GM19351 (cell line): ENCODE data around the gene HDAC9.

ENCODE experiments used
- ATAC-seq: cut with Tn5 transposase; IDR thresholded peaks from one replicate; pipeline ENCODE4 v1.9.1; 2021; ENCODE audit warnings: mild to moderate bottlenecking, moderate library complexity; ENCODE audit not compliant: unreplicated experiment

Gene HDAC9

DNA sequence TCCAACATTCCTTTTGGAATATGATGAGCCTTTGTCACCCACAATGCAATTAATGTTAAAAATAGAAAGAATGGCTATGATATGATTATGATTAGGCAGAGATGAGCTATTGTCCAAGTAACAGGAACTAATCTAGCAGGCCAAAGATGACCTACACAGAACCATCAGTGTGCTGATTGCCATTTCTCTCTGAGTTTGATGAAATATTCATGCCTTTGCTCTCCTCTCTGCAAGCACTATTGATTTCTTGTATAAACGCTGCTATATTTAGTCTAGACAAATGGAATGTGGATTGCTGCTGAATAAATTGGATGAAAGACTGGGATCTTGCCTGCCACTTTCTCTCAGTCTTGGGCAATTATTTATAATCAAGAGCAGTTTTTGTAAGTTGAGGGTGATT lies 85.4 kb downstream of the HDAC9 start:
- no peak for ATAC-seq

DNA sequence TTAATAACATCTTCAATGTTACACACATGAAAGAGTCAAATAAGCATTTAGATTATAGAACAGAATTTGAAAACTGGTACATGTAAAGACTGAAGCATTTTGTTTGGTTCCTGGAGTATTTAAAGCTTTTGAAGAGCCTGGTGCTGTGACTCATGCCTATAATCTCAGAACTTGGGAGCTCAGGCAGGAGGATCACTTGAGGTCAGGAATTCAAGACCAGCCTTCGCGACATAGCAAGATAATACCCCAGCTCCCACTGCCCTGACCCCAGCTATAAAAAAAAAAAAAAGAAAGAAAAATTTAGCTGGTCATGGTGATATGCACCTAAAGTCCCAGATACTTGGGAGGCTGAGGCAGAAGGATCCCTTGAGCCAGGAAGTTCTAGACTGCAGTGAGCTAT lies 87.8 kb downstream of the HDAC9 start:
- ATAC-seq, result no peak

DNA sequence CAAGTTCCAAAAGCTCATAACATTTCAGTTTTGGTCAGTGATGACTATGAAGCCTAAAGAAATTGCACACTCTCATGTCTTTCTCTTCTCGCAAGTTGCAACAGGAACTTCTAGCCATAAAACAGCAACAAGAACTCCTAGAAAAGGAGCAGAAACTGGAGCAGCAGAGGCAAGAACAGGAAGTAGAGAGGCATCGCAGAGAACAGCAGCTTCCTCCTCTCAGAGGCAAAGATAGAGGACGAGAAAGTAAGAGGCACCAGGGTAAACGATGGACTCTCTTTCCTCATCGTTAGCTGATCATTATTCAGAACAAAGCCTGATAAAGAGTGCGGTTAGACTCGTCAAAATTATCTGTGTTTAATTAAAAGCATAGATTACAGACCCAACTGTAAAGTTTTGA lies 94.7 kb downstream of the HDAC9 start:
- no peak for ATAC-seq

DNA sequence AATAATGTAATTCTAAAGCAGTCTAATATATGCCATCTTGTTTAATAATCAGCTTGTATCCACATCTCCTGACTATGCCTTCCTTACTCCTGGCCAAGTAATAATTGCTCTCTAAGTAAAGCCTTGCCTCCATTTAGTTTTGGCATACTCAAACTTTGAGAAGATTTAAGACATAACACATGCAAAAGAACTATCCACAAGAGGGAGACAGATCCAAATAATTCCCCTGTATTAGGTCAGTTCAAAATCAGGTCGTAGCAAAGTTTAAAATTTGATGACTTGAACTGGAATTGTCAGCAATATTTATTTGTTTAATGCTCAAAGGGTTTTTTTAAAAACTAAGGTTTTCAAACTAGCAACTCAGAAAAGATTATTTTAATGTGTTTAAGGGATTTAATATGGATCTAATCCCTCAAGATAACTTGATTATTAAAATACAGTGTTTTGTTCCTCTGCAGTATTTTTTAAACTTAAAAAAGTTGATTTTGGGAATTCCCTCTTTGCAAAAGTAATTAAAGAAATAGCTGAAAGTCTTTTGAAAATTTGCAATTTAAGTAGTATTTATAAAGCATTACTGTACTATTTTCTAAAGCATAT lies 95.3 kb downstream of the HDAC9 start:
- ATAC-seq, result no peak

DNA sequence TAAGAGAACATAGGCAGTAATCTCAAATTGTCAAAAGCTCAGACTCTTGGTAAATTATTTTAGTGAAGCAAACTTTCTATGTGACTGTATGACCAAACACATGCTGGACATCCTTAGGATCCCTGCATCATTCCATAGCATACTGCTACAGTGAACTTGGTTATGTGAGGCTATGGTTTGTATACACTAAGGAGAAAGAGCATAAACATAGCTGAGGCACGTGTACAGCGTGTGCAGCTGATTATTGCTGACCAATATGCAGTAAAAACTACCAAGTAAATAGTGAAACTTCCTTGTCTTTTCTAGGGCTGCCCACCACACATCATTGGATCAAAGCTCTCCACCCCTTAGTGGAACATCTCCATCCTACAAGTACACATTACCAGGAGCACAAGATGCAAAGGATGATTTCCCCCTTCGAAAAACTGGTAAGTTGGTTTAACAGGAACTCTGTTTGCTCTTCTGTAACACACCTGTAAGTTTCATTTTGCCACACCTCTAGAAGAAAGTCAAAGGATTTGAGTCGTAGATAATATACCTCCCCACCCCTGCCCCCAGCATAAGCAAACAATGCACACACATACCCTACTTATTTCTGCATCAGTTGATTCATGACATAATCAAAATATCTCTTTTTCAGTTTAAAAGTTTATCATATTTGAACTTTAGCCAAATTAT lies 98.2 kb downstream of the HDAC9 start:
- no peak for ATAC-seq

DNA sequence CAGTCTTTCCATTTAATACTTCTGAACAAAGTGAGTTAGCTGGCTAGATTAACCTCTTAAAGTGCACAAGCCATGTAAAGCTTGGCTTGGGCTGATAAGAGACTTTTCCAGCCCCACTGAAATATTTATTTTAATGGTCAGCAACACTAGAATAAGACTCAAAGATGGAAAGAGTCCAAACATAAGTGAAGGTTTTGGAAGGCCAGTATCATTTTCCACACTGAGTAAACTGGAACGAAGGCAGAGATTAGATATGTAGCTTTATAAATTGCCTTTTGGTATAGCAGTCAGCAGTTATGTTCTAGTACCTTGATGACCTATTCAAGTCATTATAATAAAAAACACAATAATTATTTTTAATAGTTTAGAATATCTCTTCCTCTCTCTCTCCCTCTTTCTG lies 102.2 kb downstream of the HDAC9 start:
- no peak for ATAC-seq

DNA sequence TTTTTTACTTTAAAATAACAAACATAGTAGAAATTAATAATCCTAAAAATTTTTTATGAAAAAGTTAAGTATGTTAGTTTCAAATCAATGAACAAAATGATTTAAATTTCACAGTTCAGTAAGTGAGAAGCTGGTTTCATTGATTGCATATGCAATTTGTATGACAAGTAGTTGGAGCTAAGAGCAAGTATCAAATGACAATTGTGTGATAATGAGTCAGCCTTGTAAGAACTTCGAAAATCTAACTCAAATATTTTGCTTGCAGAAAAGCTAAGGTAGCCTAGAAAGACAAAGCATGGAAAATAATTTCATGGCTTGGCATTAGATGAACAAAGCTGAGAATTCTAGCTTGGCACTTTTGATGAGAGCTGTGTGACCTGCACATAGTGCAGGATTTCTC lies 111.5 kb downstream of the HDAC9 start:
- ATAC-seq, result no peak

DNA sequence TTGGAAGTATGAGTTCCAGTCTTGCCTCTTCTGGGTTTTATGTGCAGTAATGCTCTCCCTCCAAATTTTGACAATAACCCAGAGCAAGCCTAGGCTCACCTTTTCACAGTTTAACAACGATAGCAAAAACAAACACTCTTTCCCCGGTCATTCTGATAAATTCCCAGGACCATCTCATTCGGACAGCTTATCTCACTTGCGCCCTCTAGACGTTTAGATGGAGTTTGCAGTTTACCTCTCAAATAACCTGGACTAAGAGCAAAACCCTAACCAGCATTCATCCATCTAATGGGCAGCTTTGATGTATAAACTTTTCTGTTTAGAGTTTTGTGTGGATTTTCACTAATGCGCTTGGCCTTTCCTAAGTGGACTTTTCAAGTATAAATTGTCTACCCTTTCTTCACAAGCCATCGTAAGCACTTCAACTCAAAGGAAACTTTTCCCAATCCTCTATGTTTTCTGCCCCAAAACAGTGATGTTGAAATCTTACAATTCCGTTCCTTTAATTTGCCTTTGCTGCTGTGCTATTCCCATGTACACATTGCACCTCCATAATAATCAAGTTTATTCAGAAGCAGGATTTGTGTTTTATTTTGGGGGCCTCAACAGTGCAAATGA lies 114.9 kb downstream of the HDAC9 start:
- ATAC-seq, result peak; percentile 61

DNA sequence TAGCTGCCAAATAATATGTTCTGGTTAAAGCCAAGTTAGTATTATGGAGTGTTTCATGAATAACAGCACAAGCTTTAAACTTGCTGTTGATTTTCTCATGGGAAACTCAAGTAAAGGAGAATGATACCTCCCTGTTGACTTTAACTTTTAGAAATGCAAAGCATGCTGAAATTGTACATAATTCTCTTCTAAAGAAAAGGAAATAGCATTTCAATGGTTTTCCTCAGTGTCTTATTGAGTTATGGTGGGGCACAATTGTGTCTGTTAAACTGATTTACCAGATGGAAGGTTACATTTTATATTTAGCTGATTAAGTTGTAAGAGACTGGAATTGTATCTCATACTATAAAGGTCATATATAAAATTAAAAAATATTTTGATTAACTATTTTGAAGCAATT lies 119.3 kb downstream of the HDAC9 start:
- no peak for ATAC-seq

DNA sequence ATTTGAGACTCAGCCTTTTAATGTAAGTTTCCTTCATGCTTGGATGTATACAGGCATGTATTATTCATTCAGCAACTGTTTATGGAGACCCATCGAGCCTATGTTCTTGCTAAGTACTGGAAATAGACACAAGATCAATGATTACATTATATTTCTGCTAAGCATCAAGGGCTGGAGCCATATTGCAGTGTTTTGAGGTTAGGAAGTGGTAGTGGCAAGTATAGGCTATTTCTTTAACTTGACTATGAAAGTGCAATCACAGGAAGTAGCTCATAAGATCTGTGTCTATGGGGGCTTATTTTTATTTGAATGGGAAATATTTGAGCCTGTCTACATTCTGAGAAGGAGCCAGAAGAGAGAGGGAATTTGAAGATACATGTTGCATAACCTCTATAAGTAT lies 123.8 kb downstream of the HDAC9 start:
- no peak for ATAC-seq

DNA sequence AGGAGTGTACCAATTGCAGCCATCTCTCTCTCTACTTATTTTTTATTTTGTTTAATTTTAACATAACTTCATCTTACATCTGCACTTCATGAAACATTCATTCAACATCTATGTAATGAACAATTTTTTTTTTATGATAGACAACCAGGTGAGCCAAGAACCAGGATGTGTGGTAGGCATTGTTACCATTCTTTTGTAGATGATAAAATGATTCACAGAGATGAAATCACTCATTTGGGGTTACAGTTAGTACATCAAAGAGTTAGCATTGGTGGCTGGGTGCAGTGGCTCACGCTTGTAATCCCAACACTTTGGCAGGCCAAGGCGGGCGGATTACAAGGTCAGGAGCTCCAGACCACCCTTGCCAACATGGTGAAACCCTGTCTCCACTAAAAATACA lies 127.8 kb downstream of the HDAC9 start:
- ATAC-seq, result no peak

DNA sequence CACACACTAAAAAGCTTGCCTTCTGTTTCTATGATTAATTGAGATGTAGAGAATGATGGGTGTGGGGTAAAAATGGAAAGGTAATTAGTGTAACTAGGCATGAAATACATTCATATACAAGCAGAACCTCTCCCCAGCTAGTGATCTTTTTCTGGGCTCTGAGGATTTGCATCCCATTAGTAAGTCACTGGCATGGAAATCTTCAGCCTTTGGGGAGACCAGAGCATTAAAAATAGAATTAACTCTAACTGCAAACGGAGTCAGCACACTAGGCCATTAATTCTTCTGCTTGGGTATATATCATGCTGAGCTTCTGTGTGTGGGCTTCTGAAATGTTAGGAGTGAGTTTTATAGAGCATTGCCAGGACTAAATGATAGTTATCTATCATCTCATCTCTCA lies 128.9 kb downstream of the HDAC9 start:
- no peak for ATAC-seq

DNA sequence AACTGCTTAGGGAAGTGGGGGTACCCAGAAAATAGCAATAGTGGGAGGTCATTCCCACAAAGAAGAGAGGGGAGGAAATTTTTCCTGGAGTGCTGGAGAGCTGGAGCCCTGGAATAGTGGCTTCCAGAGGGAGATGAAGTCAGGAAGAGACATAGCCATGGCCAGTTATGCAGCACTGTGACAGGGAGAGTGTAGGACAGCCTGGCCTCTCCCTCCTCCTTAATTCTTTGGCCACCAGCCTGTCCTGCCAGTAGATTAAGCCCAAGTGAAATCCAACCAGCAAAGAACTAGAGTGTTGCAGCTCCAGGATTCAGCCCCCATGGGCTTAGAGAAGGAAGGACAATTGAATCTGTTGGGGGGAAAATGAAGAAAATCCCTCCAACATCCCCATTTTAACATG lies 130.5 kb downstream of the HDAC9 start:
- no peak for ATAC-seq

DNA sequence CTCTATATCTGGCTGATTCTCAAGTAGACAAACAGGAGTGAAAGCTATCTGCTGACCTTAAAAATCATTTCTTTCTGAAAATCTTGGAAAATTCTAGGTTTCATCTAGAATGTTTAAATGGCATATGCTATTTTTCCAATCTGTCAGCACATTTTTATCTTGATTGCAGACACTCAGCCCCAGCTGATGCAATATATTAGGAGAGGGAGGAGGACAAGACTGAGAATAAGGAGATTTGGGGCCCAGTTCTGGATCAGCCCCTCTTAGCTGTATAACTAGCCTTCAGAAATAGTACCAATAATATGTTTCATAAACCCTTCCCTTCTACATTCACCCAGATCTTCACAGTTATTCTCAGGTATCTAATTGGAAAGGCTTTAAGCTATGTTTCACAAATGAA lies 131.2 kb downstream of the HDAC9 start:
- no peak for ATAC-seq

DNA sequence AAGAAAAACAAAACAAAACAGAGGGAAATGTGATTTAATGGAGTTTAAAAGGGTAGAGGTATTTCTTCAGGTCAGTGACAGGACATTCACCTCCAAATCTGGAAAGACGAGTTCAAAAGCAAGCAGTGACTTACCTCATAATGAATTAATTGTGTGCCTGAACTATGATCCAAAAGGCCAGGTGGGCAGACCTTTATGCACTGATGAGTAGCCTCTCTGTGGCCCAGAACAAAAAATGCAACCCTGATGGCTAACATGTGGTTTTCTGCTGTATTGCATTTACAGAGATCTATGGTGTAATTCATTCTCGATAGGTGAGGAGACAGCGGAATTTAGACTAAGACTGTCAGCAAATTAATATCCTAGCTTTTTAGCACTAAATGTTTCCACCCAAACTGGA lies 142.0 kb downstream of the HDAC9 start:
- ATAC-seq, result no peak

DNA sequence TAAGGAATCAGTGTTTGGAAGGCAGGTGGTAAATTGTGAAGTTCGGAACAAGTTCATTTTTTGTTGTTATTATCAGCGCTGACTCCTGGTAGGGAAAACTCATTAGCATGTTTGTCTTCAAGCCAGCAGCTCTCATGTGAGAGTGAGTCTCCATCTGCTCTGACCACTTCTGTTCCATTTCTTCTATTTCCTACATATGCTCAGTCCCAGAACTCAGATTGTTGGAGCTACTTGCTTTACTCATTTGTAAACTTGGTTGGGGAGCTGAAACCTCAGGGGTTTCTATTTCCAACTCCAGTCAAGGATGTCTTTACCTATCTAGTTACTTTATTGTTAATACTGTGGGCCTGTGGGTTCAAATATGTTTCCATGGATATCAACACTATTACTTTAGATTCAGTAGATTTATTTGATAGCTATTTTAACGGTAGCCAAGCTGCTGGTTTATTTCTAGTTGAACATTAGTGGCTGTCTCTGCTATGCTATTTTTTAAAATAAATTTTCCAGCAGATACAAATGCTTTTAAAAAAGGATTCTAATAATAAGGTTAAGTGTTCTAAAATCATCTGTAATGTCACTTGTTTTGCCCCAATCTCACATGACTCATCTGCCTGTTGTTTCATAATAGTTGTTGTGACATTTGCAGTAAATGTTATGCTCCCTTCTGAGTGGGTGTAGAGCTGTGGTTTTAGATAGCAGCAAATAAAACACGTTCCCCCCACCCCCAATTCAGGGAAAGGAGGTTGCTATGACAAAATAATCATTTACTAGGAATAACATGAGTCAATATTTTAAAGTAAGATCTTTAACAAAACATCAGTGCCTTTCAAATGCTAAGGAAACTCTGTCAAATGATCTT lies 143.3 kb downstream of the HDAC9 start:
- ATAC-seq, result no peak

DNA sequence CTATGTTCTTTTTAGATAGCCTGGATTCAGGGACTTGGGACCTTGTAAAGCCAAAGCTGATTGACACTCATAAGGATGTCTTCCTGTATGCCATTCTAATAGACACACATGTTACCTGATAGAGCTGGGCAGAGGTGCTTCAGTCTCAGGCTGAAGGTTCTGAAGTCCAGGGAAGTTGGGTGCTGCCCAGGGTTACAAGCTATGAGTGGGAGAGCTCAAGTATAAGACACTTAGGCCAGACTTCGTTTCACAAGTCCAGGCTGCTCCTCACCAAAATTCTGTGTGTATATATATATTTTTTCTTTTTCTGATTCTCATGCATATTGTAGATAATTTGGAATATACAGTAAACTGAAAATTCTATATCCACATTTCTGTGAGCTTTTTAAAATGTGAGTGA lies 144.2 kb downstream of the HDAC9 start:
- no peak for ATAC-seq

DNA sequence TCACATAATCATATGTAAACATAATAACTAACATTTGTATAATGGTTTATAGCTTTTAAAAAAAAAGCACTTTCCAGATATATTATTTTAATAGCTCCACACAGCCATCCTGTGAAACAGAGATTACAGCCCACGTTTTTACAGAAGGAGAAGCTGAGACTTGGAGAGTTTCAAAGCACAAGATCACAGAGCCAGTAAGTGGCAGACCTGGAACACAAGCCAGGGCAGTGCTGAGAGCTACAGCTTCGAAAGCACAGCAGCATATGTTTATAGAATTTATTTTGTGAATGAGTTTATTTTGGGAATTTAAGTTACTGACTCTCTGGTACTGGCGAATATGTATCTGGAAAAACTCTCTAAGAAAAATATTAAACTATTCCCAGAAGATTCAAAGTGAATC lies 149.4 kb downstream of the HDAC9 start:
- ATAC-seq, result no peak

DNA sequence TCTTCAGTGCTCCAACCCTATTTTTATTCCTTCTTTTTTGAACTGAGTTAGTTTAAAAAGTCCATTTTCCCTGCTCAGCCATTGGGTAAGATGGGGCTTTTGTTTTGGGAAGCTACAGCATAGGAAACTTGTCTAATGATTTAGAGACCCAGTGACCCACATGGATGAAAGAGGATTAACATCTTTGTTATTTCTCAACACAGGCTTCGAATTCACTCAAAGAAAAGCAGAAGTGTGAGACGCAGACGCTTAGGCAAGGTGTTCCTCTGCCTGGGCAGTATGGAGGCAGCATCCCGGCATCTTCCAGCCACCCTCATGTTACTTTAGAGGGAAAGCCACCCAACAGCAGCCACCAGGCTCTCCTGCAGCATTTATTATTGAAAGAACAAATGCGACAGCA lies 152.0 kb downstream of the HDAC9 start:
- ATAC-seq, result no peak

DNA sequence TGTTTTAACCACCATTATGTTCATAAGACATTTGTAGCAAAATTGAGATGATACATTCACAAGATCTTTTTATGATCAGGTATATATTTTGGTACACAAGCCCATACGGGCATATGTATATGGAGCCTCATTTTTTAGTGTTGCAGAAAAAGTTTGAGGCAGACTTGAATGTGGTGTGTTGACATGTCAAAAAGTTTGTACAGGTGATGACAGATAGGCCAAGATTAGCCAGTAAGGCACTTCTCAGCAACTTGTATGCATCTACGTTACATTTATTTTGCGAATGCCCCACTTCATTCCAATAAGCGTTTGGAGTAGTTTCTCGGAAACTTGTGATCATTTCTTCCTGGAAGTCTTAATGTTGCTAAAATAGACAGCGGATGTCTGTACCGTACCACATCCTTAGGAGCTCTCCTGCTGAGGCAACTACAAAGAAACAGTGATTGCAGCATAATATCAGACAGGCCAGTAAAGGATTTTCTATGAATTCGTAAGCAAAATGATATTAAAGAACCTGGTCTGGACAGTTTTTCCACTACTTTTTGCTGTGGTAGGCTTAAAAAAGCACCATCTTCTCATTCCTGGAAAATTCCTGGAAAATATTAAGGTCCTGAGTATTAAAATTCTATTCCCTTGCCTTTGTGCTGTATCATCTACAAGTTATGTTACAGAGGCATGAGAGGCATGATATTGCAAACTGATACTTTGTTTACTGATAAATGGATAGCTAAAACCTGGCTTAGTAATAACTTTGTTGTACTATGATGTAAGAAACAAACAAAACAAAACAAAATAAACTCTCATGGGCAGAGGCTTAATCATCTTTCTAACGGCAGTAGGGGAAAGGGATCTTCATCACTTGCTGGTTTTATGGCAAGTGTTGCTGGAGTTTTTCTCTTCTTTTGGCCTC lies 153.6 kb downstream of the HDAC9 start:
- no peak for ATAC-seq
